Thyroid gland (tissue), 4 donors: ENCODE data around the gene MIB2.

Source experiments
- POLR2A ChIP-seq, 2 donors: fragments of 450-650 bp; IDR thresholded peaks; one replicate each; pipeline ENCODE4 v1.6.1; 2017; ENCODE audit warnings: antibody characterized with exemption in 2 of 2, mild to moderate bottlenecking in 2 of 2, moderate library complexity in 1 of 2
- TF ChIP-seq, protein P1 (sequence below), 6 experiments: fragments of 200-600 bp in 3 of 6; fragments of 450-650 bp in 3 of 6; sonication (generic) in 3 of 6; IDR thresholded peaks; one replicate each; pipeline ENCODE4 v1.5.1; 2016 to 2019; ENCODE audit warnings: antibody characterized with exemption in 6 of 6, mild to moderate bottlenecking in 2 of 6, inconsistent platforms in 1 of 6, moderate library complexity in 1 of 6

DNA sequence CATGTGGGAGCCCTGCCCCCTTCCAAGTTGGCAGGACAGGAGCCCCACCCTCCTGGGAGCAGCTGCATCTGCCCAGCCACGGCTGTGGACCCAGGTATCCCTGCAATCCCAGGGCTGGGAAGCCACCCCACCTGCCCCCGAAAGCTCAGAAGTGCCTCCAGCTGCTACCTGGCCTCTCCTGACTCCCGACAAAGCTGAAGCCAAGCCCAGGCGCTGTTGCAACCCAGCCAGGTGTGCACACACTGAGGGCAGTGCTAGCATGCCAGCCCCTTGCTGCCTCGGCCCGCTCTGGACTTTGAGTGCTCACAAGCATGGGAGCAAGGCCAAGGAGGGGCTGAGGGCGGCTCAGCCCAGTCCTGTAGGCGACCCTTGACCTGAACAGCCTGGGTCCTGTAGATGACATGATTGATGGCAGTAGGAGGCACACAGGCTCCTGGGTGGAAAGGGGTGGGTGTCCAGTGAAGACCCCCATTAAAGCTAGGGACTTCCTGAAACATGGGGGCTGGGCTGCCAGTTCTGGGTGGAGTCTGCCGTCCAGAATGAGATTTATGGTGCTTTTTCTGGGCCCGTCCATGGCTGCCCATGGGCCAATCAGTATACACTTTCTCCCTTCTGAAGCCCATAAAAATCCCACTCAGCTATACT is 37.8 kb upstream of the MIB2 start:
- TF ChIP-seq, protein P1, sequence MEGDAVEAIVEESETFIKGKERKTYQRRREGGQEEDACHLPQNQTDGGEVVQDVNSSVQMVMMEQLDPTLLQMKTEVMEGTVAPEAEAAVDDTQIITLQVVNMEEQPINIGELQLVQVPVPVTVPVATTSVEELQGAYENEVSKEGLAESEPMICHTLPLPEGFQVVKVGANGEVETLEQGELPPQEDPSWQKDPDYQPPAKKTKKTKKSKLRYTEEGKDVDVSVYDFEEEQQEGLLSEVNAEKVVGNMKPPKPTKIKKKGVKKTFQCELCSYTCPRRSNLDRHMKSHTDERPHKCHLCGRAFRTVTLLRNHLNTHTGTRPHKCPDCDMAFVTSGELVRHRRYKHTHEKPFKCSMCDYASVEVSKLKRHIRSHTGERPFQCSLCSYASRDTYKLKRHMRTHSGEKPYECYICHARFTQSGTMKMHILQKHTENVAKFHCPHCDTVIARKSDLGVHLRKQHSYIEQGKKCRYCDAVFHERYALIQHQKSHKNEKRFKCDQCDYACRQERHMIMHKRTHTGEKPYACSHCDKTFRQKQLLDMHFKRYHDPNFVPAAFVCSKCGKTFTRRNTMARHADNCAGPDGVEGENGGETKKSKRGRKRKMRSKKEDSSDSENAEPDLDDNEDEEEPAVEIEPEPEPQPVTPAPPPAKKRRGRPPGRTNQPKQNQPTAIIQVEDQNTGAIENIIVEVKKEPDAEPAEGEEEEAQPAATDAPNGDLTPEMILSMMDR (IDR thresholded peaks at IDR 0.05): no peak
- no peak for TF ChIP-seq POLR2A (IDR thresholded peaks at IDR 0.05)
